NCI-H1930 (cell line): ENCODE results near the gene MICAL3.
"Not testable (repeated sequence)": the region's sequence is repeated elsewhere in the genome, so short reads cannot be mapped to it uniquely, and the experiment has no call there.

Experiments
- DNase-seq, 2 experiments: peaks; one replicate each; lab custom pipeline; 2025; lab: John Stamatoyannopoulos, UW

MICAL3 gene

GRCh38 chr22:18033204-18033998 lies 9.0 kb upstream of the MICAL3 start:
- DNase-seq = no peak

- no peak for DNase-seq
Measured at GRCh38 chr22:18032455-18033101, 8.2 kb upstream of the MICAL3 start.

- DNase-seq = no peak
Measured at GRCh38 chr22:18031695-18032454, 7.5 kb upstream of the MICAL3 start.

GRCh38 chr22:18029686-18030267 lies 5.4 kb upstream of the MICAL3 start:
- no peak for DNase-seq

- DNase-seq = no peak
Measured at GRCh38 chr22:18028817-18029527, 4.6 kb upstream of the MICAL3 start.

- not testable (repeated sequence) for DNase-seq
Measured at GRCh38 chr22:18025898-18026297, 1.5 kb upstream of the MICAL3 start.

- no peak for DNase-seq
Measured at GRCh38 chr22:18024956-18025720, 777 bp upstream of the MICAL3 start.

- DNase-seq = peak; percentile 48 to 57
Measured at GRCh38 chr22:18023509-18024275, 669 bp downstream of the MICAL3 start.

GRCh38 chr22:18022876-18023275 lies 1.5 kb downstream of the MICAL3 start:
- no peak for DNase-seq

GRCh38 chr22:18021431-18021830 lies 2.9 kb downstream of the MICAL3 start:
- no peak for DNase-seq

- not testable (repeated sequence) for DNase-seq
Measured at GRCh38 chr22:18020743-18021142, 3.6 kb downstream of the MICAL3 start.

- DNase-seq = no peak
Measured at GRCh38 chr22:18013947-18014346, 10.4 kb downstream of the MICAL3 start.

GRCh38 chr22:18013436-18013835 lies 10.9 kb downstream of the MICAL3 start:
- DNase-seq = no peak

- no peak for DNase-seq
Measured at GRCh38 chr22:18012531-18012930, 11.8 kb downstream of the MICAL3 start.

GRCh38 chr22:18010266-18010665 lies 14.1 kb downstream of the MICAL3 start:
- no peak for DNase-seq

- DNase-seq = no peak
Measured at GRCh38 chr22:18008136-18008535, 16.2 kb downstream of the MICAL3 start.

- no peak for DNase-seq
Measured at GRCh38 chr22:18005201-18005926, 19.0 kb downstream of the MICAL3 start.

- DNase-seq = not testable (repeated sequence)
Measured at GRCh38 chr22:18001894-18002315, 22.5 kb downstream of the MICAL3 start.
